ENCODE data around the gene PHTF1. TPM values are rescaled to one million over a fixed set of nuclear protein-coding genes. Genes with fewer than 3 reads are reported as not detected.

Gene PHTF1
- total RNA-seq, 1 donor from 2014 or later, result 27.1 TPM

DNA sequence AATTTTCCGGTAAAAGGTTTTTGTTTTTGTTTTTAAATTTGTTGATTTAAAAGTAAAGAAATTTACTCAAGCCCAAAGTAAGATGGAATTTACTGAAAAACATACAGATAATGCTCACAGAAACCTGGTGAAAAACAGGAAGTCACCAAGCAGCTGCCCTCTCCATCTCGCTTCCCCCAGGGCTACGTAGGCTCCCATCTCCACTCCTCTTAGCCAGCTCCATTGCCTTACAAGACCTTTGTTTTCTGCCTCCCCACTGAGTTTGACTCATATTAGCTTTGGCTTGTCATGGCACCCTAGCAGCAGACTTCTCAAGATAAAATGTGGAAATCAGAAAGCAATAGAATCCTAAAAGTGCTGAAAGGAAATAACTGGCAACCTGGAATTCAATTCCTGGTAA is 57.9 kb downstream of the PHTF1 start:
- TF ChIP-seq, protein P1, sequence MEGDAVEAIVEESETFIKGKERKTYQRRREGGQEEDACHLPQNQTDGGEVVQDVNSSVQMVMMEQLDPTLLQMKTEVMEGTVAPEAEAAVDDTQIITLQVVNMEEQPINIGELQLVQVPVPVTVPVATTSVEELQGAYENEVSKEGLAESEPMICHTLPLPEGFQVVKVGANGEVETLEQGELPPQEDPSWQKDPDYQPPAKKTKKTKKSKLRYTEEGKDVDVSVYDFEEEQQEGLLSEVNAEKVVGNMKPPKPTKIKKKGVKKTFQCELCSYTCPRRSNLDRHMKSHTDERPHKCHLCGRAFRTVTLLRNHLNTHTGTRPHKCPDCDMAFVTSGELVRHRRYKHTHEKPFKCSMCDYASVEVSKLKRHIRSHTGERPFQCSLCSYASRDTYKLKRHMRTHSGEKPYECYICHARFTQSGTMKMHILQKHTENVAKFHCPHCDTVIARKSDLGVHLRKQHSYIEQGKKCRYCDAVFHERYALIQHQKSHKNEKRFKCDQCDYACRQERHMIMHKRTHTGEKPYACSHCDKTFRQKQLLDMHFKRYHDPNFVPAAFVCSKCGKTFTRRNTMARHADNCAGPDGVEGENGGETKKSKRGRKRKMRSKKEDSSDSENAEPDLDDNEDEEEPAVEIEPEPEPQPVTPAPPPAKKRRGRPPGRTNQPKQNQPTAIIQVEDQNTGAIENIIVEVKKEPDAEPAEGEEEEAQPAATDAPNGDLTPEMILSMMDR (conservative IDR thresholded peaks at IDR 0.05), result no peak
- no peaks in the 10 kb centered on the region for H3K4me1 Mint-ChIP-seq (ENCODE audit: unreplicated experiment)
- no peaks in the 10 kb centered on the region for H3K27me3 Mint-ChIP-seq
- peaks cover 25% of the 10 kb centered on the region for H3K36me3 Mint-ChIP-seq
- DNase-seq (ENCODE audit: extremely low spot score, unreplicated experiment), result no peak
- H3K4me3 Mint-ChIP-seq, result no peak overlapping the region
- H3K27ac Mint-ChIP-seq, result no peak overlapping the region
- no peaks in the 10 kb centered on the region for H3K9me3 Mint-ChIP-seq

DNA sequence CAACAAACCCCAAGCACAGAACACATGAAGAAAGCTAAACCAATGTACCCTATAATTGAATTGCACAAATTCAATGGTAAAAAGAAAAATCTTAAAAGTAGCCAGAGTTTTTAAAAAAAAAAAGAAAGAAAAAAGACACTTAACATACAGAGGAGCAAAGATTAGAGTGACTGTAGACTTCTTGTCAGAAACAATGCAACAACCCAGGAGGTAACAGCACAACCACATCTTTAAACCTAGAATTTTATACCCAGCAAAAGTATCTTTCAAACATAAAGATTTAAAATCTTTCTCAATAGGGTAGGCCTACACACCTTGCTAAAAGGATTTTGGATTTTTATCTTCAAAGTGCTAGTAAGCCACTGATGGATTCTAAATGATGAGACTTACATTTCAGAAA is 64.4 kb downstream of the PHTF1 start:
- TF ChIP-seq, protein P1 (conservative IDR thresholded peaks at IDR 0.05), result no peak
- Mint-ChIP-seq H3K27ac (no peak overlapping the region), H3K9me3 (peaks cover 5% of the 10 kb centered on the region), H3K4me1 (ENCODE audit: unreplicated experiment) (no peaks in the 10 kb centered on the region), H3K27me3 (no peaks in the 10 kb centered on the region), H3K36me3 (peaks cover 60% of the 10 kb centered on the region), H3K4me3 (no peak overlapping the region)
- DNase-seq (ENCODE audit: extremely low spot score, unreplicated experiment), result no peak

DNA sequence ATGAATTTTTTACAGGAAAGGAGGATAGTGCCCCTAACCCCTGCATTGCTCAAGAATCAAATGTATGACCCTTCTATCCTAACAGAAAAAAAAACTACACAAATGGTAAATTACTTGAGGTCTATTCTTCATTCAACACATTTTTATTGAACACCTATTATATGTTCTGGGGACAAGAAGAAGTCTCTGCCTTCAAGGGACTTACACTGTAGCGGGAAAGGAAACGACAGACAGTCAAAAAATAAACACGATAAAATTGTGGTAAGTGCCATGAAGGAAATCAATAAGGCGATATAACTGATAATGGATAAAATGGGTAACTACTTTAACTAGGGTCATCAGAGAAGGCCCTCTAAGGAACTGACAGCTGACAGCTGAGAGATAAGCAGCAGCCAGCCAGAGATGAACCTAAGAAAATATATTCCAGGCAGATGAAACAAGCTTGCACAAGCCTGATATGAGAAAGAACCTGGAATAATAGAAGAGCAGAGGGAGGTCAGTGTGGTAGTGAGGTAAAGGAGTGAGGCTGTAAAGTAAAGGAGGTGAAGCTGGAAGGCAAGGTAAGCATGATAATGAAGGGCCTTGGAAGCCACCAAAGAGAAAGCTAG is 66.4 kb downstream of the PHTF1 start:
- Mint-ChIP-seq H3K4me3 (no peak overlapping the region), H3K27ac (no peak overlapping the region), H3K4me1 (ENCODE audit: unreplicated experiment) (no peaks in the 10 kb centered on the region), H3K36me3 (peaks cover 63% of the 10 kb centered on the region), H3K9me3 (peaks cover 5% of the 10 kb centered on the region), H3K27me3 (no peaks in the 10 kb centered on the region)
- no peak for DNase-seq (ENCODE audit: extremely low spot score, unreplicated experiment)
- TF ChIP-seq, protein P1 (conservative IDR thresholded peaks at IDR 0.05), result no peak

DNA sequence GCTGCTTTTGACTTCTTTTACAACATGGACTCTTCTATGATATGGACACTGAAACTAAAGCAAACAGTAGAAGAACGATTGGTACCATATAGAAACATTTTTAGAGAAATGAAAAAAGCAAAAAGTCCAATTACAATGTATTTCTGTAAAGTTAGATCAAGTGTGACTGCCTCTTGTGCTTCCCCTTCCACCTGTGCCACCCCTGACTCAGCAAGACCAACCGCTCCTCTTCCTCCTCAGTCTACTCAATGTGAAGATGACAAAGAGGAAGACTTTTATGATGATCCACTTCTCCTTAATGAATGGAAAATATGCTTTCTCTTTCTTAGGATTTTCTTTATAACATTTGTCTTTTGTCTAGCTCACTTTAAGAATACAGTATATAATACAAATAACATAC is 66.9 kb downstream of the PHTF1 start:
- H3K27me3 Mint-ChIP-seq, result no peaks in the 10 kb centered on the region
- H3K9me3 Mint-ChIP-seq, result peaks cover 5% of the 10 kb centered on the region
- no peaks in the 10 kb centered on the region for H3K4me1 Mint-ChIP-seq (ENCODE audit: unreplicated experiment)
- H3K4me3 Mint-ChIP-seq, result no peak overlapping the region
- DNase-seq (ENCODE audit: extremely low spot score, unreplicated experiment), result no peak
- H3K27ac Mint-ChIP-seq, result no peak overlapping the region
- H3K36me3 Mint-ChIP-seq, result peaks cover 57% of the 10 kb centered on the region
- TF ChIP-seq, protein P1 (conservative IDR thresholded peaks at IDR 0.05), result no peak

DNA sequence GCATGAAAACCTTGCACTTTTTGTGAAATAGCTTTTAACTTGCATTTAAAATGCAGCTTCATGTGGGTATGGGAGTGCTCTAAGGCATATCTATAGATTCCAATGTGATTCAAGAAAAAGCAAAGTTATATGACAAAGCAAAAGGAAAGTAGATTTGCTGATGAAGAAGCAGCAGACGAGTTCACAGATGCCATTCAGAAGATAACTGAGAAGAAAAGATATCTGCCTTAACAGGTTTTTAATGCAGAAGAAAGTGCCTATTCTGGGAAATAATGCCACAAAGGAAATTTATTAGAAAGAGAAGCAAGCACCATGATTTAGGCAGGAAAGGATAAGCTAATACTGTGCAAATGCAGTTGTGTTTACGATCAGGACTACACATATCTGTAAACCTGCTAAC is 68.1 kb downstream of the PHTF1 start:
- Mint-ChIP-seq H3K4me3 (no peak overlapping the region), H3K27ac (no peak overlapping the region), H3K27me3 (no peaks in the 10 kb centered on the region), H3K36me3 (peaks cover 53% of the 10 kb centered on the region), H3K4me1 (ENCODE audit: unreplicated experiment) (no peaks in the 10 kb centered on the region), H3K9me3 (peaks cover 5% of the 10 kb centered on the region)
- no peak for DNase-seq (ENCODE audit: extremely low spot score, unreplicated experiment)
- TF ChIP-seq, protein P1 (conservative IDR thresholded peaks at IDR 0.05), result no peak

All from type B pancreatic cell (in vitro differentiated cells).